ENCODE results near the gene DGKD.

- TF ChIP-seq CTCF (conservative IDR thresholded peaks at IDR 0.05 in 1 of 2, IDR thresholded peaks at IDR 0.05 in 1 of 2; ENCODE audit: low read depth in 1 of 2, low read length in 2 of 2) = no peak
- no peak for TF ChIP-seq EZH2 (IDR thresholded peaks at IDR 0.05; ENCODE audit: low read length, missing control alignments)
These were observed 108.0 kb downstream of the DGKD start for GRCh38 chr2:233462202-233462785.

Data from fibroblast of lung (primary cell).